Measurements from ENCODE around the gene METTL26. TPM values are rescaled to one million over a fixed set of nuclear protein-coding genes. Genes with fewer than 3 reads are reported as not detected.
A peak's percentile ranks its signal among the peaks of the same experiment; 100 is the strongest.

Gene METTL26
- total and polyA plus RNA-seq, 9 of the 15 experiments (the other 6 are each of a cell fraction or from before 2014, with no cell fraction given) = 7.3 to 262 (median 80.9) TPM

- peak; percentile 85 for TF ChIP-seq ZBTB5 (IDR thresholded peaks at IDR 0.05)
- TF ChIP-seq FOXJ3 (CRISPR knock-in tag; IDR thresholded peaks at IDR 0.05) = no peak
- TF ChIP-seq CCNT2 (IDR thresholded peaks at IDR 0.05; ENCODE audit: borderline replicate concordance, extremely low read depth, insufficient read length, low read depth, low read length) = peak; percentile 93
- no peak for TF ChIP-seq TAF15 (IDR thresholded peaks at IDR 0.05; ENCODE audit: low read depth, low read length)
- TF ChIP-seq PURB (CRISPR knock-in tag; IDR thresholded peaks at IDR 0.05; ENCODE audit: low read depth) = no peak
- no peak for TF ChIP-seq CBFA2T2 (conservative IDR thresholded peaks at IDR 0.05)
- TF ChIP-seq TSHZ1 (CRISPR knock-in tag; IDR thresholded peaks at IDR 0.05) = peak; percentile 53; the same call in 1 of the 2 replicates
- TF ChIP-seq KLF1 (tag; IDR thresholded peaks at IDR 0.05) = peak; percentile 68
- TF ChIP-seq MNT (conservative IDR thresholded peaks at IDR 0.05) = peak; percentile 89 to 97
- TF ChIP-seq STAG1 (CRISPR knock-in tag; IDR thresholded peaks at IDR 0.05; ENCODE audit: borderline replicate concordance) = no peak
- no peak for TF ChIP-seq BACH1 (tag; IDR thresholded peaks at IDR 0.05)
- no peak for TF ChIP-seq PTTG1 (tag; IDR thresholded peaks at IDR 0.05; ENCODE audit: low read depth)
- TF ChIP-seq NFE2 (IDR thresholded peaks at IDR 0.05; ENCODE audit: low read depth) = no peak
- no peak for TF ChIP-seq PTBP1 (IDR thresholded peaks at IDR 0.05; ENCODE audit: low read depth, low read length)
- peak; percentile 82 for TF ChIP-seq FOXM1 (IDR thresholded peaks at IDR 0.05; ENCODE audit: low read depth)
- TF ChIP-seq FOXM1 (CRISPR knock-in tag; IDR thresholded peaks at IDR 0.05; ENCODE audit: low read depth) = no peak
- TF ChIP-seq TBP (optimal IDR thresholded peaks at IDR 0.05; ENCODE audit: low read depth, low read length) = peak; percentile 100
- TF ChIP-seq NRF1 (conservative IDR thresholded peaks at IDR 0.05 in 1 of 2, IDR thresholded peaks at IDR 0.05 in 1 of 2) = peak; percentile 72 to 77
- no peak for TF ChIP-seq GABPB2 (CRISPR knock-in tag; conservative IDR thresholded peaks at IDR 0.05)
- TF ChIP-seq PHF20 (IDR thresholded peaks at IDR 0.05; ENCODE audit: partially characterized antibody) = no peak
- no peak for TF ChIP-seq ZNF3 (CRISPR knock-in tag; IDR thresholded peaks at IDR 0.05)
- TF ChIP-seq ZNF77 (CRISPR knock-in tag; IDR thresholded peaks at IDR 0.05) = no peak
These were observed at the start of gene METTL26 (continued) for GRCh38 chr16:636206-637080.
